ENCODE measurements around the gene ADAM29.
"Not testable (repeated sequence)": the region's sequence is repeated elsewhere in the genome, so short reads cannot be mapped to it uniquely, and the experiment has no call there.

The ADAM29 gene

GRCh38 chr4:174918058-174918457 is at the start of gene ADAM29:
Gene ADAM29, plus strand, starts transcription at chr4:174918358. Its CDS starts 57,168 bp downstream, at chr4:174975526.
- in situ Hi-C loops (cut with HindIII; ENCODE audit: low sequenced_read_pairs): no loop called here
- no peak within 1 kb of the TSS for H3K4me3 ChIP-seq (ENCODE audit: low read depth, low read length)
- DNase-seq (ENCODE audit: low read depth): no peak
- TF ChIP-seq CTCF (IDR thresholded peaks at IDR 0.05; ENCODE audit: low read depth, low read length, missing control alignments): no peak

GRCh38 chr4:174869339-174869738 is 48.8 kb upstream of the ADAM29 start:
- no peak for DNase-seq (ENCODE audit: low read depth)
- in situ Hi-C loops (cut with HindIII; ENCODE audit: low sequenced_read_pairs): no loop called here
- H3K4me3 ChIP-seq (ENCODE audit: low read depth, low read length): no peak overlapping the region
- TF ChIP-seq CTCF (IDR thresholded peaks at IDR 0.05; ENCODE audit: low read depth, low read length, missing control alignments): no peak

- H3K4me3 ChIP-seq (ENCODE audit: low read depth, low read length): no peak overlapping the region
- TF ChIP-seq CTCF (IDR thresholded peaks at IDR 0.05; ENCODE audit: low read depth, low read length, missing control alignments): no peak
- no peak for DNase-seq (ENCODE audit: low read depth)
- in situ Hi-C loops (cut with HindIII; ENCODE audit: low sequenced_read_pairs): no loop called here
Measured at GRCh38 chr4:174870311-174870710, 47.8 kb upstream of the ADAM29 start.

GRCh38 chr4:174871407-174871806 is 46.8 kb upstream of the ADAM29 start:
- H3K4me3 ChIP-seq (ENCODE audit: low read depth, low read length): no peak overlapping the region
- in situ Hi-C loops (cut with HindIII; ENCODE audit: low sequenced_read_pairs): no loop called here
- DNase-seq (ENCODE audit: low read depth): no peak
- TF ChIP-seq CTCF (IDR thresholded peaks at IDR 0.05; ENCODE audit: low read depth, low read length, missing control alignments): no peak

GRCh38 chr4:174873146-174873545 is 45.0 kb upstream of the ADAM29 start:
- DNase-seq (ENCODE audit: low read depth); in situ Hi-C loops (cut with HindIII; ENCODE audit: low sequenced_read_pairs): not testable (repeated sequence)

GRCh38 chr4:174873931-174874330 is 44.2 kb upstream of the ADAM29 start:
- DNase-seq (ENCODE audit: low read depth): no peak
- in situ Hi-C loops (cut with HindIII; ENCODE audit: low sequenced_read_pairs): no loop called here
- H3K4me3 ChIP-seq (ENCODE audit: low read depth, low read length): no peak overlapping the region
- peak; percentile 36 for TF ChIP-seq CTCF (IDR thresholded peaks at IDR 0.05; ENCODE audit: low read depth, low read length, missing control alignments)

More at GRCh38 chr4:174873146-174873545, 45.0 kb upstream of the ADAM29 start:
- not testable (repeated sequence) for H3K4me3 ChIP-seq (ENCODE audit: low read depth, low read length)

- DNase-seq (ENCODE audit: low read depth): no peak
- H3K4me3 ChIP-seq (ENCODE audit: low read depth, low read length): no peak overlapping the region
- in situ Hi-C loops (cut with HindIII; ENCODE audit: low sequenced_read_pairs): no loop called here
- no peak for TF ChIP-seq CTCF (IDR thresholded peaks at IDR 0.05; ENCODE audit: low read depth, low read length, missing control alignments)
Measured at GRCh38 chr4:174874898-174875297, 43.3 kb upstream of the ADAM29 start.
